Rectal smooth muscle tissue (tissue), 1 donor: ENCODE results near the gene NFKB1.
"Not testable (repeated sequence)": the region's sequence is repeated elsewhere in the genome, so short reads cannot be mapped to it uniquely, and the experiment has no call there.

ENCODE experiments used
- H3K27ac ChIP-seq: one replicate; pipeline ENCODE4 v1.7.0; 2013; ENCODE audit warnings: low read depth, low read length, inconsistent platforms
- H3K27me3 ChIP-seq: one replicate; pipeline ENCODE4 v1.7.0; 2013; ENCODE audit warnings: low read length; ENCODE audit not compliant: control insufficient read depth, insufficient read depth
- H3K36me3 ChIP-seq: one replicate; pipeline ENCODE4 v1.7.0; 2013; ENCODE audit warnings: low read length; ENCODE audit not compliant: control insufficient read depth, insufficient read depth
- H3K4me1 ChIP-seq: one replicate; pipeline ENCODE4 v1.7.0; 2013; ENCODE audit warnings: low read length; ENCODE audit not compliant: control insufficient read depth, insufficient read depth
- H3K4me3 ChIP-seq: one replicate; pipeline ENCODE4 v1.7.0; 2013; ENCODE audit warnings: low read length
- H3K9ac ChIP-seq: one replicate; pipeline ENCODE4 v1.7.0; 2013; ENCODE audit warnings: low read length

Gene NFKB1

DNA sequence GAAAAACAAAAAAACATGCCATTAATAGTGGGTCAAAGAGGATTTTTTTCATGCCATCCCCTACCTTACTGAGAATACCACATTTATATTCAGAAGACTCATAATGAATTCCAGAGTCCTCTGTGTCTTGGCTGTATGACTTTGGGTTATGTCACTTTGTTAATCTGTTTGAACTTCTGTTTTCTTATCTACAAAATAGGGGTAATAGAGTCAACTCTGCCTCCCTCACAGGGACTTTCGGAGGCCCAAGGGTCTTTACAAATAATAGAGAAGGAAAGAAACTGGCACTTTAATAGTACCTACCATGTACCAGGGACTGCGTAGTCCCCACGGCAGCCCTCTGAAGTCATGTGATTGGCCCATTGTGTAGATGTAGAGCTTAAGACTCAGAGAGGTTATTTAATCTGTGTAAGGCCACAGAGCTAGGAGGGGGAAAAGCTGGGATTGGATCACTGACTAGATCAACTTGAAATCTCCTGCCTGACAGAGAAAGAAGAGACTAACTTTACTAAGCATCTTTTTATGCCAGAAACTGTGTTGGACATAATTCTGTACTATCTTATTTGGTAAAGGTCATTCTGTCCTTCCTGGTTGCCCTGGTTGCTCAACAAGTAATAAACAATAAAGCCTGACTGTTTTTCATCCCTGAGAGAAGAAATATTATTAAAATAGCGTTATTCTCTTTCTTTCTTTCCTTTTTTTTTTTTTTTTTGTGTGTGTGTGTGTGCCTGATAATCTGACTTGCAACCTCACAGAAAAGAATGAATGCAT lies 59.6 kb downstream of the NFKB1 start:
- Histone ChIP-seq H3K9ac (no peak overlapping the region), H3K27me3 (no peaks in the 10 kb centered on the region), H3K36me3 (no peaks in the 10 kb centered on the region), H3K4me1 (peaks cover 8% of the 10 kb centered on the region), H3K27ac (peak overlapping the region; percentile 21), H3K4me3 (no peak overlapping the region)

DNA sequence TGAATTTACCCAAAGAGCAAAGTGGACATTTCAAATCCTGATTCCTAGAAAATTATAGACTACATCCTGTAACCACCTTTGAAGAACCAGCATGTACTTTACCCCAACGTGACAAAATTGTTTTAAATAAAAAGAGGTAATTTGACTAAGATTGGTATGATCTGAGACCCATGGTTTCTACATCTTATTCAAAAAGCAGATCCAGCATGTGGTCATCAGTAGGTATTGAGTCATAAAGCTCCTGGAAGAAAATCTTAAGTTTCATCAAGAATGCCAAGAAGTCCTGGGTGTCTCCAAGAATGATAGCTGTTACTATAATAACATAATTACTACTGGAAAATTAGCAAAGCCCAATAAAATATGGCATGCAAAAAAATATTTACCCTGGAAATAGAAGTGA lies 61.8 kb downstream of the NFKB1 start:
- H3K27ac ChIP-seq = no peak overlapping the region
- H3K4me3 ChIP-seq = no peak overlapping the region
- H3K4me1 ChIP-seq = peaks cover 8% of the 10 kb centered on the region
- no peak overlapping the region for H3K9ac ChIP-seq
- H3K27me3 ChIP-seq = no peaks in the 10 kb centered on the region
- H3K36me3 ChIP-seq = no peaks in the 10 kb centered on the region

DNA sequence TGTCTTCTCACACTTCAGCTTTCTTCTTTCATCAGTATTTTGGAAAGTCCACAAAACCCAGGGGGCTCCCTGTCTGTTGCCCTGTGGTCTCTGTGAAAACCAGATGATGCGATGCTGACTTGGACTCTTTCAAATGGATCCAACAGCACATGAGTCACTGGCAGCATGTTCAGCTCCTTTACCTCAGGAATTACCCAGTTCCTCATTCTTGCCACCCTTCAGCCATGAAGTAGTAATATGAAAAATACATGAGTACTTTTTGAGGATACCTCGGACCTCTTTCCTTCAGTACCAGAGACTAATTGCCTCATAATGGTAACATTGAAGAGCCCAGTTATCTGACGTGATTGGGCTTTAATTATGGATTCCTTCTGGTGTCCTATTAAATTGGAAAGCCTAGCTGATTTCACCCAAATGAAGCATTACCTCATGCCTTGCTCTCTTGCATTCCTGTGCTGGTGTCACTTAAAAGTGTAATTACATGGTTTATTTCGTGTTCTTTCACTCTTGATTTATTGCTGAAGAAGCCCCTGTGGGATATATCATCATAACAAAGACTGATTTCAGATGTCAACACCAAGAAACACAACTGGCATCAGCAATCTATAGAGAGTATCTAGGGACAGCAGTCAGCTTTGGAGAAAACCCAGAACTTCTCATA lies 63.4 kb downstream of the NFKB1 start:
- Histone ChIP-seq H3K36me3 (no peaks in the 10 kb centered on the region), H3K27ac (no peak overlapping the region), H3K9ac (no peak overlapping the region), H3K27me3 (no peaks in the 10 kb centered on the region), H3K4me3 (no peak overlapping the region), H3K4me1 (peaks cover 8% of the 10 kb centered on the region)

GRCh38 chr4:102565696-102566095 lies 64.5 kb downstream of the NFKB1 start:
- H3K27me3 ChIP-seq = no peaks in the 10 kb centered on the region
- no peak overlapping the region for H3K9ac ChIP-seq
- H3K36me3 ChIP-seq = no peaks in the 10 kb centered on the region
- peaks cover 7% of the 10 kb centered on the region for H3K4me1 ChIP-seq
- H3K4me3 ChIP-seq = no peak overlapping the region
- H3K27ac ChIP-seq = no peak overlapping the region

DNA sequence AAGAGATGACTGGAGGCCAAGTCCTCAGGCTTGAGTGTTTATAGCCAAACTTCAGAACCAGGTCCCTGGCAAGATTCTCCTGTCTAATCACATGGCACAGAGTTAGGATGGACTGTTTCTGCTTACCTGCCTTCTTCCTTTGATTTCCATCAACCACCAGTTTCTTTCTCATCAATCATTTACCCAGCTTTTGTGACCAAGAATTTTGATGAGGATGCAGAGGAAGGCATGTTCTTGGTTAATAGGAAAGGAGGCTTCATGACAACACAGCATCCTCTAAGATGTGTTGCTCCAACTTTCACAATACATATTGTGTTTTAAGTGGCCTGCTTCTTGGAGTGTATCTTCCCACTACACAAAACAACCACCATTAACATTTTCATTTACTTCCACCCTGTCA lies 65.3 kb downstream of the NFKB1 start:
- no peaks in the 10 kb centered on the region for H3K36me3 ChIP-seq
- H3K27me3 ChIP-seq = no peaks in the 10 kb centered on the region
- H3K4me3 ChIP-seq = no peak overlapping the region
- no peak overlapping the region for H3K27ac ChIP-seq
- H3K9ac ChIP-seq = no peak overlapping the region
- peaks cover 1% of the 10 kb centered on the region for H3K4me1 ChIP-seq

DNA sequence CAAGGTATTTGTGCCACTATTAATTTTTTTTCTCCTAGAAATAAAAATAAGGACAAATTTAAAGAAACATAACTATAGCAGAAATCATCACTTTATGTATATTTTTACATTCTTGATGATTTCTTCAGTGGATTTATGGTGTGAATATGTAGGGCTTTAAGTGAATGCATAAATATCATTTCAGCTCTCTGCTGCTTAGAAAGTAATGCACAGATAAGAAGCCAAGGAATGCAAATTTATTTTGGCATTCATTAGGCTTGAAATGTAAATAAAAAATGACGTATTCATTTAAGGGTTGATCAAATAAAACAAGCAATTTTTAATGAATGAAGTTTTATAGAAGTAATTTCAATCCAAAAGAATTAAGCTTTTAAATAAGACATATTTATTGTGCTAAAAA lies 66.3 kb downstream of the NFKB1 start:
- H3K27ac ChIP-seq = no peak overlapping the region
- no peaks in the 10 kb centered on the region for H3K36me3 ChIP-seq
- H3K9ac ChIP-seq = no peak overlapping the region
- no peak overlapping the region for H3K4me3 ChIP-seq
- H3K27me3 ChIP-seq = no peaks in the 10 kb centered on the region
- no peaks in the 10 kb centered on the region for H3K4me1 ChIP-seq

GRCh38 chr4:102569200-102569599 lies 68.0 kb downstream of the NFKB1 start:
- Histone ChIP-seq H3K4me1 (no peaks in the 10 kb centered on the region), H3K27me3 (no peaks in the 10 kb centered on the region), H3K27ac (no peak overlapping the region), H3K36me3 (no peaks in the 10 kb centered on the region), H3K9ac (no peak overlapping the region), H3K4me3 (no peak overlapping the region)

DNA sequence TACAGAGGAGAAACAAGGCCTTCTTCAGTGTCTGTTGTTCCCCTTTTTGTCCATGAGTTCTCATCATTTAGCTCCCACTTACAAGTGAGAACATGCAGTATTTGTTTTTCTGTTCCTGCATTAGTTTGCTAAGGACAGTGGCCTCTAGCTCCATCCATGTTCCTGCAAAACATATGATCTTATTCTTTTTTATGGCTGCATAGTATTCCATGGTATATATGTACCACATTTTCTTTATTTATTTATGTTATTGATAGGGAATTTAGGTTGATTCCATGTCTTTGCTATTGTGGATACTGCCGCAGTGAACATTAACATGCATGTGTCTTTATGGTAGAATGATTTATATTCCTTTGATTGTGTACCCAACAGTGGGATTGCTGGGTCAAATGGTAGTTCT lies 69.1 kb downstream of the NFKB1 start:
- not testable (repeated sequence) for H3K27me3 ChIP-seq, H3K4me3 ChIP-seq, H3K4me1 ChIP-seq, H3K36me3 ChIP-seq, H3K9ac ChIP-seq, H3K27ac ChIP-seq

- Histone ChIP-seq H3K9ac (no peak overlapping the region), H3K27ac (no peak overlapping the region), H3K36me3 (no peaks in the 10 kb centered on the region), H3K4me1 (no peaks in the 10 kb centered on the region), H3K27me3 (no peaks in the 10 kb centered on the region), H3K4me3 (no peak overlapping the region)
Observed at GRCh38 chr4:102572452-102572851, 71.3 kb downstream of the NFKB1 start.

- no peak overlapping the region for H3K9ac ChIP-seq
- no peaks in the 10 kb centered on the region for H3K27me3 ChIP-seq
- no peak overlapping the region for H3K4me3 ChIP-seq
- no peaks in the 10 kb centered on the region for H3K36me3 ChIP-seq
- no peaks in the 10 kb centered on the region for H3K4me1 ChIP-seq
- no peak overlapping the region for H3K27ac ChIP-seq
Observed at GRCh38 chr4:102574317-102574716, 73.2 kb downstream of the NFKB1 start.

DNA sequence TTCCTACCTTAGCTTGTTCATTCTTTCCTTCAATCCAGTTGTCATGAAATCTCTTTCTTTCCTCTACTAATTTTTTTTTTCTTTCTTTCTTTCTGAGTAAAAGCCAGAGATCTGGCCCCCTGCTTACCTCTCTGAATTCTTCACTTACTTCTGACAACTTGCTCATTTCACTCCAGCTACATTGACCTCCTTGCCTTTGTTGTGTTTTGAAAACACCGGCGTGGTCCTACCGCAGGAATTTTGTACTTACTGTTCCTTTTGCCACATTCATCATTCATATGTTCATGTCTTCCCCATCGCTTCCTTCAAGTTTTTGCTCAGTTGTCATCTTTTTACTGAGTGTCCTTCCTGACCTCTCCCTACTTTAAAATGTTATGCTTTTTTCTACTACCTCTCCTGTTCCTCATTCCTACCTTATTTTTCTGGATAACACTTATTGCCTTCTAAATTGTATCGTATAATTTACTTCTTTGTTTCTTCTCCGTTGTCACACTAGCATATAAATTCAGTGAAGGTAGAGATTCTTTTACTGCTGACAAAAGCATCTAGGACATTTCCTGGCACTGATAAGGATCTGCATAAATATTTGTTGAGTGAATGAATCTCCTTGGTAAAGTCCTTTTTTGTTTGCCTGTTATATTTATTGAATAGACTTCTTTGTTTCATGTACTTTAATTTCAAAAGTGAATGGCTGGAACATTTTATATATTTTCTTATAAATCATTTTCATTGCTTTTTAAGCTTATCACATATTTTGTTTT lies 74.4 kb downstream of the NFKB1 start:
- Histone ChIP-seq H3K27me3 (no peaks in the 10 kb centered on the region), H3K36me3 (no peaks in the 10 kb centered on the region), H3K4me1 (no peaks in the 10 kb centered on the region), H3K27ac (no peak overlapping the region), H3K9ac (no peak overlapping the region), H3K4me3 (no peak overlapping the region)

DNA sequence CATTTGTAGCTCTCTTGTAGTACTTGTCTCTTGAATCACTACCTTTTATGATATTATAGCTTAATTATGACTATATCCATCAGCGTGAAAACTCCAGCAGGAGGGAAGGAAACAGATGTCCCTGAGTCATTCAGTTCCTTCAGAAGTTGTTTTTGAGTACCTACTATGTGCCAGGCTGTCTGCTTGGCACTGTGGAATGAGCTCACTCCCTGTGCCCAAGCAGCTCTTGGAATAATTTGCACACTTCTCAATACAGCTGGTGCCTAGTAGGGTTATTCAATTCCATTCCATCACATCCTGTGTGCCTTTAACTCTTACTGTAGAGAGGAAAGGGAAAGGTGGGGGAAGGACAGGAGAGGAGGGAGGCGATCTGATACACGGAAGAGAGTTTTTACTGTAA lies 77.1 kb downstream of the NFKB1 start:
- Histone ChIP-seq H3K9ac (no peak overlapping the region), H3K4me3 (no peak overlapping the region), H3K36me3 (no peaks in the 10 kb centered on the region), H3K4me1 (no peaks in the 10 kb centered on the region), H3K27me3 (no peaks in the 10 kb centered on the region), H3K27ac (no peak overlapping the region)
